GM12878 (cell line): ENCODE data around the gene ZFP3. TPM values are rescaled to one million over a fixed set of nuclear protein-coding genes. Genes with fewer than 3 reads are reported as not detected.

ENCODE experiments used
- ATAC-seq: fragments of 200-7000 bp; cut with Tn5 transposase; 3 replicates; pipeline ENCODE4 v1.9.1; 2020; ENCODE audit warnings: mild to moderate bottlenecking, moderate library complexity
- BruUV-seq: library from RNA; stranded (reverse); fragments of 400-500 nt; replicated peaks from 2 replicates; lab custom pipeline; 2021; lab: Mats Ljungman, UMichigan
- CTCF ChIA-PET: fragments of 300-600 bp; sonication (Branson Sonifier 250); formaldehyde crosslinking; extraction: SDS; loops from one replicate; lab custom pipeline; 2021; ENCODE audit warnings: inconsistent platforms; lab: Yijun Ruan, JAX
- POLR2A ChIA-PET: fragments of 350-600 bp; formaldehyde crosslinking; extraction: SDS; loops from one replicate; lab custom pipeline; 2021; ENCODE audit warnings: inconsistent platforms; lab: Charles Lee
- RAD21 ChIA-PET: fragments of 300-600 bp; sonication (Branson Sonifier 250); formaldehyde crosslinking; loops from one replicate; lab custom pipeline; 2023; ENCODE audit warnings: antibody characterized with exemption; ENCODE audit not compliant: unreplicated experiment; lab: Charles Lee
- SMC1A ChIA-PET: fragments of 300-600 bp; sonication (Branson Sonifier 250); formaldehyde crosslinking; loops from one replicate; lab custom pipeline; 2023; ENCODE audit not compliant: unreplicated experiment, uncharacterized antibody; lab: Charles Lee
- DNase-seq: peaks from one replicate; pipeline ENCODE4 v3.0.0-alpha.2; 2011; ENCODE audit warnings: low read depth, low spot score
- FAIRE-seq: peaks from 3 replicates; lab custom pipeline; 2011; peaks lifted over from hg19 to GRCh38; lab: Jason Lieb, UNC
- H2AFZ ChIP-seq: 2 replicates; pipeline ENCODE4 v1.6.0; 2011; ENCODE audit warnings: low read depth, low read length, control low read depth; ENCODE audit not compliant: control insufficient read depth
- H3K27ac ChIP-seq: 2 replicates; pipeline ENCODE4 v1.5.1; 2011; ENCODE audit warnings: control low read depth; ENCODE audit not compliant: control insufficient read depth, insufficient read depth
- H3K27me3 ChIP-seq, 2 experiments: replicated peaks in 1 of 2; 2 replicates each; pipeline versions ENCODE4 v1.6.0 to v1.6.1; 2011; ENCODE audit warnings: low read length in 1 of 2; ENCODE audit not compliant: control insufficient read depth in 2 of 2, insufficient read depth in 2 of 2
- H3K36me3 ChIP-seq, 2 experiments: 2 replicates each; pipeline ENCODE4 v1.5.1; 2011; ENCODE audit warnings: low read length in 1 of 2; ENCODE audit not compliant: control insufficient read depth in 2 of 2, insufficient read depth in 2 of 2
- H3K4me1 ChIP-seq: 2 replicates; pipeline ENCODE4 v1.6.1; 2011; ENCODE audit warnings: mild to moderate bottlenecking, low read length, moderate library complexity, mixed read lengths; ENCODE audit not compliant: control insufficient read depth, insufficient read depth
- H3K4me2 ChIP-seq: 2 replicates; pipeline ENCODE4 v1.6.0; 2011; ENCODE audit warnings: control low read depth; ENCODE audit not compliant: control insufficient read depth, insufficient read depth
- H3K4me3 ChIP-seq: fragments of 200-600 bp; sonication (generic); 2 replicates; pipeline ENCODE4 v1.5.1; 2016
- H3K79me2 ChIP-seq: 2 replicates; pipeline ENCODE4 v1.6.0; 2011; ENCODE audit warnings: low read length; ENCODE audit not compliant: control insufficient read depth, insufficient read depth
- H3K9ac ChIP-seq: 2 replicates; pipeline ENCODE4 v1.8.0; 2011; ENCODE audit warnings: low read length, control low read depth, mixed read lengths; ENCODE audit not compliant: control insufficient read depth, insufficient read depth
- H3K9me3 ChIP-seq: replicated peaks from 3 replicates; pipeline ENCODE4 v1.5.1; 2011; ENCODE audit warnings: mild to moderate bottlenecking, low read length; ENCODE audit not compliant: control insufficient read depth, insufficient read depth
- H4K20me1 ChIP-seq: 2 replicates; pipeline ENCODE4 v1.6.0; 2011; ENCODE audit not compliant: control insufficient read depth, insufficient read depth
- ATF7 ChIP-seq: fragments of 450-650 bp; IDR thresholded peaks from 2 replicates; pipeline ENCODE4 v1.6.1; 2016; ENCODE audit warnings: low read depth, mild to moderate bottlenecking
- BCLAF1 ChIP-seq: fragments of 450-650 bp; IDR thresholded peaks from 2 replicates; pipeline ENCODE4 v1.6.1; 2017; ENCODE audit warnings: antibody characterized with exemption, mild to moderate bottlenecking, moderate library complexity
- CUX1 ChIP-seq: IDR thresholded peaks from 2 replicates; pipeline ENCODE4 v1.6.1; 2012; ENCODE audit warnings: improper control_type of control experiment, low read depth, low read length; ENCODE audit not compliant: insufficient replicate concordance
- MTA3 ChIP-seq: IDR thresholded peaks from 2 replicates; pipeline ENCODE4 v1.6.1; 2012; ENCODE audit warnings: low read length, inconsistent platforms, borderline replicate concordance
- NBN ChIP-seq: fragments of 450-650 bp; IDR thresholded peaks from 2 replicates; pipeline ENCODE4 v1.6.1; 2016
- RBBP5 ChIP-seq: fragments of 200-600 bp; sonication (generic); conservative IDR thresholded peaks from 2 replicates; pipeline ENCODE4 v1.6.1; 2016
- RFX5 ChIP-seq: IDR thresholded peaks from 2 replicates; pipeline ENCODE4 v1.6.1; 2011; ENCODE audit warnings: low read depth, low read length, improper control_type of control experiment
- ZBTB4 ChIP-seq: fragments of 450-650 bp; formaldehyde crosslinking; IDR thresholded peaks from 2 replicates; pipeline ENCODE4 v1.4.0; 2022; ENCODE audit warnings: mild to moderate bottlenecking, moderate library complexity
- ZNF622 ChIP-seq: fragments of 450-650 bp; IDR thresholded peaks from 2 replicates; pipeline ENCODE4 v1.6.1; 2017; ENCODE audit warnings: mild to moderate bottlenecking, inconsistent platforms
- ZSCAN29 ChIP-seq: fragments of 450-650 bp; IDR thresholded peaks from 2 replicates; pipeline ENCODE4 v1.6.1; 2017; ENCODE audit warnings: mild to moderate bottlenecking, moderate library complexity
- WGBS: methylation state at CpG from one replicate; pipeline ENCODE4 v1.1.6; 2016; ENCODE audit warnings: low lambda C conversion rate; ENCODE audit not compliant: insufficient replicate concordance, insufficient coverage; ENCODE audit errors: missing lambda C conversion rate; 5-methylcytosine and 5-hydroxymethylcytosine counted together
- in situ Hi-C: fragments of 300-500 bp; cut with MboI; formaldehyde crosslinking; loops from 9 replicates; pipeline ENCODE4 v1.14.3; 2018; ENCODE audit warnings: mixed read lengths
- intact Hi-C: fragments of 100-400 bp; cut with micrococcal nuclease; formaldehyde crosslinking; loops from one replicate; pipeline ENCODE4 v1.14.2; 2022; ENCODE audit not compliant: unreplicated experiment
- polyA plus RNA-seq, 11 experiments: library from polyadenylated mRNA; depleted of rRNA in 4 of 11; unstranded in 6 of 11; stranded (reverse) in 5 of 11; fragments of >200 nt; fragmentation: Nextera tagmentation in 4 of 11; fragmentation: Illumina TruSeq in 1 of 11; extraction: Ambion mirVana in 4 of 11; extraction: Trizol in 1 of 11; gene quantifications; 1 replicate in 1 of 11; 2 replicates in 10 of 11; pipeline versions ENCODE4 v1.2.1 to v1.2.3, GENCODE V29; 2011 to 2016; ENCODE audit warnings: inconsistent platforms in 2 of 11, missing spikeins in 2 of 11, low read depth in 1 of 11
- total RNA-seq, 4 experiments: library from RNA; depleted of rRNA in 3 of 4; stranded (reverse); fragments of >200 nt in 3 of 4; fragmentation: Illumina TruSeq in 1 of 4; extraction: Trizol in 1 of 4; gene quantifications; 2 replicates each; pipeline versions ENCODE4 v1.2.1 to v1.2.3, GENCODE V29; 2013 to 2021
- TF ChIP-seq, protein P1 (sequence below): IDR thresholded peaks from 2 replicates; pipeline ENCODE4 v1.6.1; 2012; ENCODE audit warnings: low read depth, low read length, improper control_type of control experiment

Gene ZFP3
- total and polyA plus RNA-seq, 10 of the 15 experiments (the other 5 are each of a cell fraction or from before 2014, with no cell fraction given) = 0.37 to 4.1 (median 1.6) TPM

GRCh38 chr17:5034651-5035050 is 43.6 kb upstream of the ZFP3 start (continued):
- TF ChIP-seq CUX1 = no peak
- TF ChIP-seq, protein P1, sequence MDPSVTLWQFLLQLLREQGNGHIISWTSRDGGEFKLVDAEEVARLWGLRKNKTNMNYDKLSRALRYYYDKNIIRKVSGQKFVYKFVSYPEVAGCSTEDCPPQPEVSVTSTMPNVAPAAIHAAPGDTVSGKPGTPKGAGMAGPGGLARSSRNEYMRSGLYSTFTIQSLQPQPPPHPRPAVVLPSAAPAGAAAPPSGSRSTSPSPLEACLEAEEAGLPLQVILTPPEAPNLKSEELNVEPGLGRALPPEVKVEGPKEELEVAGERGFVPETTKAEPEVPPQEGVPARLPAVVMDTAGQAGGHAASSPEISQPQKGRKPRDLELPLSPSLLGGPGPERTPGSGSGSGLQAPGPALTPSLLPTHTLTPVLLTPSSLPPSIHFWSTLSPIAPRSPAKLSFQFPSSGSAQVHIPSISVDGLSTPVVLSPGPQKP = no peak
- TF ChIP-seq ZSCAN29 = no peak
- no peak for TF ChIP-seq MTA3
- TF ChIP-seq RFX5 = no peak
- no peak for TF ChIP-seq RBBP5
- TF ChIP-seq, all 136 proteins: peak for 0

DNA sequence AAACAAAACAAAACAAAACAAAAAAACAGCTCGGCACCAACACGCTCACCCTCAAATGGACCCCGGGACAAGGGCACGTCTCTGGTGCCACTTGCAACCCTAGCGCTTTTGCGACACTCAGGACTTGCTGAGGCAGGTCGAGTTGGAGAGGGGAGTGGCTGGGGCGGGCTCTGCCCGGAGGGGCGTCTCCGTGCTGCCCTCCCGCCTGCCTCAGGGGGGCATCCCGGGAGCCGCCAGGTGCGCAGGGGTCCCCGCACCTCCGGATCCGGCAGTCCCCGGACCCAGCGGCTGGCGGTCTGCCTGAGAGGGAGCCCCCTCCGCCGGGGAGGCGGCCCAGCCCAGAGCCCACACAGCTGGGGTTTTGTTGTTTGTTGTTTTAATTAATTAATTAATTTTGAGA is 43.0 kb upstream of the ZFP3 start, which contains the start of gene SLC52A1:
SLC52A1 (minus strand) TSS at position 112 of the 400 bp plus-strand sequence. CDS start 820 bp downstream, outside the sequence.
- WGBS = 18% methylated on average over 24 of the region's 24 CpGs
- Histone ChIP-seq H3K36me3 (no peaks in the 10 kb centered on the region), H3K79me2 (no peaks in the 10 kb centered on the region), H3K9me3 (no peaks in the 10 kb centered on the region), H3K9ac (no peak within 1 kb of the TSS), H3K4me3 (no peak within 1 kb of the TSS), H3K27ac (no peak within 1 kb of the TSS), H3K4me2 (0 out of 2 replicates have a peak within 1 kb of the TSS, but pooled peaks have one; percentile 27), H2AFZ (no peak within 1 kb of the TSS), H3K27me3 (no peaks in the 10 kb centered on the region), H4K20me1 (no peaks in the 10 kb centered on the region), H3K4me1 (peaks cover 14% of the 10 kb centered on the region)
- in situ Hi-C loops = no loop called here
- ChIA-PET SMC1A (interaction anchor here (1.0 to 1.5 kb wide), 3 partner anchors 15 to 126 kb away, joined by 3 to 5 read pairs (median 3); no protein-coding TSS in a partner anchor), RAD21 (no interaction called here), POLR2A (interaction anchor here (0.6 to 0.8 kb wide), 2 partner anchors 8 to 15 kb away, joined by 3 to 4 read pairs; no protein-coding TSS in a partner anchor), CTCF (interaction anchor here (1.0 to 4.0 kb wide), 3 partner anchors 11 to 55 kb away, joined by 3 to 16 read pairs (median 4); no protein-coding TSS in a partner anchor)
- FAIRE-seq (no peak), ATAC-seq (no peak), DNase-seq (no peak)
- no TSS peak for BruUV-seq
- intact Hi-C loops = no loop called here
- TF ChIP-seq ZNF622 (no peak), NBN (no peak), BCLAF1 (no peak), ATF7 (no peak), ZBTB4 (CRISPR knock-in tag) (no peak)
